Left lung (tissue), 10 donors: ENCODE results near the gene CPAMD8. TPM values are rescaled to one million over a fixed set of nuclear protein-coding genes. Genes with fewer than 3 reads are reported as not detected.

Source experiments
- ATAC-seq: fragments of 200-7000 bp; cut with Tn5 transposase; one replicate; pipeline ENCODE4 v1.9.1; 2020; ENCODE audit warnings: moderate library complexity
- DNase-seq, 4 donors: peaks; one replicate each; pipeline ENCODE4 v3.0.0-alpha.2; 2013 to 2020
- H3K27ac ChIP-seq, 2 donors: fragments of 200-600 bp; sonication (generic) in 1 of 2; one replicate each; pipeline versions ENCODE4 v1.5.0 to v1.8.0; 2020 to 2021
- H3K27me3 ChIP-seq, 2 donors: fragments of 200-600 bp; sonication (generic) in 1 of 2; one replicate each; pipeline versions ENCODE4 v1.5.0 to v1.8.0; 2020 to 2021
- H3K36me3 ChIP-seq, 2 donors: fragments of 200-600 bp; sonication (generic) in 1 of 2; one replicate each; pipeline versions ENCODE4 v1.5.0 to v1.8.0; 2020 to 2021
- H3K4me1 ChIP-seq, 2 donors: fragments of 200-600 bp; one replicate each; pipeline ENCODE4 v1.8.0; 2021
- H3K4me3 ChIP-seq, 2 donors: fragments of 200-600 bp; sonication (generic) in 1 of 2; one replicate each; pipeline versions ENCODE4 v1.5.0 to v1.8.0; 2020 to 2021; ENCODE audit warnings: mild to moderate bottlenecking in 1 of 2
- H3K9me3 ChIP-seq, 2 donors: fragments of 200-600 bp; sonication (generic) in 1 of 2; one replicate each; pipeline versions ENCODE4 v1.5.0 to v1.8.0; 2020 to 2021
- intact Hi-C, 2 donors: fragments of 100-400 bp; cut with DNase I; formaldehyde crosslinking; loops; one replicate each; pipeline versions ENCODE4 v1.11.2 to v1.14.2; 2022
- polyA plus RNA-seq, 6 donors: library from polyadenylated mRNA; unstranded; fragments of 120-200 nt; gene quantifications; one replicate each; pipeline ENCODE4 v1.2.1, GENCODE V29; 2013; ENCODE audit not compliant: insufficient read length in 6 of 6
- total RNA-seq, 2 donors: library from RNA; stranded (reverse); fragmentation: NEBNext Ultra II Directional; extraction: Animal tissue kit (Norgen Biotek cat#: 25700); gene quantifications; one replicate each; pipeline ENCODE4 v1.2.1, GENCODE V29; 2021
- TF ChIP-seq, protein P1 (sequence below), 2 donors: fragments of 200-600 bp; sonication (generic) in 1 of 2; IDR thresholded peaks; one replicate each; pipeline versions ENCODE4 v1.5.0 to v1.8.0; 2021; ENCODE audit warnings: antibody characterized with exemption in 2 of 2
- donor health status: DM: no; HTN: yes; CAD: no.
- donor health status: DM: no; HTN: no; CAD: no.

Gene CPAMD8
- total and polyA plus RNA-seq, 8 donors = 13.1 to 79.9 (median 64.8) TPM

DNA sequence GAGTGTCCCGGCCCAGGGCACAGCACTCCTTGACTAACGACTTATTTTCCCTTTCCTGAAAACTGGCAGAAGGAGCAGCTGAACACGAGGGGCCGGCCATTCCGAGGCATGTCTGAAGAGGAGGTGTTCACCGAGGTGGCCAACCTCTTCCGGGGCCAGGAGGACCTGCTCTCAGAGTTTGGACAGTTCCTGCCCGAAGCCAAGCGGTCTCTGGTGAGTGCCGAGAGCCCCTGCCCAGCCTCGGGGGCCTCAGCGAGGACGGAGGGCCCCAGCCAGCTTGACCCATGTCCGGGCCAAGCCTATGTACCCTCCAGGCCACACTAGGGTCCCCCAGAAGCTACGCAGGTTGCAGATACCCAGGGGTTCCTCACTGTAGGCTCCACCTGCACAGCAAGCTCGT is 179.7 kb downstream of the CPAMD8 start:
- intact Hi-C loops = no loop called here
- no peaks in the 10 kb centered on the region for H3K9me3 ChIP-seq
- H3K27ac ChIP-seq = no peak overlapping the region
- H3K4me3 ChIP-seq = no peak overlapping the region
- ATAC-seq = no peak
- H3K4me1 ChIP-seq = no peaks in the 10 kb centered on the region
- H3K36me3 ChIP-seq = peaks cover 0 to 100% of the 10 kb centered on the region in 2 donors
- no peak for DNase-seq
- TF ChIP-seq, protein P1, sequence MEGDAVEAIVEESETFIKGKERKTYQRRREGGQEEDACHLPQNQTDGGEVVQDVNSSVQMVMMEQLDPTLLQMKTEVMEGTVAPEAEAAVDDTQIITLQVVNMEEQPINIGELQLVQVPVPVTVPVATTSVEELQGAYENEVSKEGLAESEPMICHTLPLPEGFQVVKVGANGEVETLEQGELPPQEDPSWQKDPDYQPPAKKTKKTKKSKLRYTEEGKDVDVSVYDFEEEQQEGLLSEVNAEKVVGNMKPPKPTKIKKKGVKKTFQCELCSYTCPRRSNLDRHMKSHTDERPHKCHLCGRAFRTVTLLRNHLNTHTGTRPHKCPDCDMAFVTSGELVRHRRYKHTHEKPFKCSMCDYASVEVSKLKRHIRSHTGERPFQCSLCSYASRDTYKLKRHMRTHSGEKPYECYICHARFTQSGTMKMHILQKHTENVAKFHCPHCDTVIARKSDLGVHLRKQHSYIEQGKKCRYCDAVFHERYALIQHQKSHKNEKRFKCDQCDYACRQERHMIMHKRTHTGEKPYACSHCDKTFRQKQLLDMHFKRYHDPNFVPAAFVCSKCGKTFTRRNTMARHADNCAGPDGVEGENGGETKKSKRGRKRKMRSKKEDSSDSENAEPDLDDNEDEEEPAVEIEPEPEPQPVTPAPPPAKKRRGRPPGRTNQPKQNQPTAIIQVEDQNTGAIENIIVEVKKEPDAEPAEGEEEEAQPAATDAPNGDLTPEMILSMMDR (IDR thresholded peaks at IDR 0.05) = no peak
- no peaks in the 10 kb centered on the region for H3K27me3 ChIP-seq

Other genes with a start within 250 kb of the CPAMD8 start
- gene SIN3B, start 197.4 kb downstream of the CPAMD8 start, total RNA-seq = 10 to 100 TPM; 46.3 to 52.7 TPM
- gene SIN3B, start 197.4 kb downstream of the CPAMD8 start, polyA plus RNA-seq = 10 to 100 TPM; 60.6 to 91.1 (median 77.6) TPM
- 10 to 100 TPM in 1 of 2 donors, 1 to 10 TPM in 1; 3.1 to 14.8 TPM for gene F2RL3, start 137.8 kb downstream of the CPAMD8 start, total RNA-seq
- 1 to 10 TPM in 5 of 6 donors, under 1 TPM in 1; 0.63 to 2.0 (median 1.2) TPM for gene F2RL3, start 137.8 kb downstream of the CPAMD8 start, polyA plus RNA-seq
- 10 to 100 TPM in 1 of 2 donors, 1 to 10 TPM in 1; 8.4 to 11.6 TPM for gene HAUS8, start 48.6 kb upstream of the CPAMD8 start, total RNA-seq
- gene HAUS8, start 48.6 kb upstream of the CPAMD8 start, polyA plus RNA-seq = 10 to 100 TPM; 11.1 to 15.2 (median 13.8) TPM
- 100 to 1,000 TPM in 1 of 2 donors, 10 to 100 TPM in 1; 89.5 to 149 TPM for gene MYO9B, start 49.0 kb upstream of the CPAMD8 start, total RNA-seq
- 10 to 100 TPM; 56.5 to 72.6 (median 60.1) TPM for gene MYO9B, start 49.0 kb upstream of the CPAMD8 start, polyA plus RNA-seq
- gene USE1, start 188.5 kb upstream of the CPAMD8 start, total RNA-seq = 10 to 100 TPM; 23.1 to 25.6 TPM
- gene USE1, start 188.5 kb upstream of the CPAMD8 start, polyA plus RNA-seq = 10 to 100 TPM; 28.5 to 40.9 (median 33.5) TPM
- gene OCEL1, start 199.4 kb upstream of the CPAMD8 start, total RNA-seq = 10 to 100 TPM; 35.4 to 38.0 TPM
- 10 to 100 TPM in 5 of 6 donors, 1 to 10 TPM in 1; 9.7 to 21.2 (median 11.9) TPM for gene OCEL1, start 199.4 kb upstream of the CPAMD8 start, polyA plus RNA-seq
- gene NR2F6, start 219.1 kb upstream of the CPAMD8 start, total RNA-seq = 10 to 100 TPM; 48.7 to 56.5 TPM
- 10 to 100 TPM; 18.6 to 34.9 (median 29.6) TPM for gene NR2F6, start 219.1 kb upstream of the CPAMD8 start, polyA plus RNA-seq
- gene USHBP1, start 237.9 kb upstream of the CPAMD8 start, total RNA-seq = 1 to 10 TPM; 4.8 to 9.2 TPM
- gene USHBP1, start 237.9 kb upstream of the CPAMD8 start, polyA plus RNA-seq = 10 to 100 TPM in 5 of 6 donors, 1 to 10 TPM in 1; 9.2 to 13.3 (median 11.9) TPM
- 10 to 100 TPM; 73.1 to 75.5 TPM for gene BABAM1, start 240.6 kb upstream of the CPAMD8 start, total RNA-seq
- 100 to 1,000 TPM in 4 of 6 donors, 10 to 100 TPM in 2; 99.3 to 108 (median 102) TPM for gene BABAM1, start 240.6 kb upstream of the CPAMD8 start, polyA plus RNA-seq